ENCODE data around the gene GPR37.

Gene GPR37

GRCh38 chr7:124724079-124724478 lies 41.5 kb downstream of the GPR37 start:
- no peak overlapping the region for H3K27ac Mint-ChIP-seq
- H3K9me3 Mint-ChIP-seq: no peaks in the 10 kb centered on the region
- CTCF ChIA-PET: no interaction called here
- H3K4me3 Mint-ChIP-seq: no peak overlapping the region
- no peaks in the 10 kb centered on the region for H3K36me3 Mint-ChIP-seq
- DNase-seq: no peak
- no peaks in the 10 kb centered on the region for H3K27me3 Mint-ChIP-seq
- H3K4me1 Mint-ChIP-seq: no peaks in the 10 kb centered on the region

GRCh38 chr7:124723012-124723411 lies 42.6 kb downstream of the GPR37 start:
- CTCF ChIA-PET: no interaction called here
- DNase-seq: no peak
- H3K27me3 Mint-ChIP-seq: no peaks in the 10 kb centered on the region

GRCh38 chr7:124722292-124722691 lies 43.3 kb downstream of the GPR37 start:
- Mint-ChIP-seq H3K9me3 (no peaks in the 10 kb centered on the region), H3K27me3 (no peaks in the 10 kb centered on the region), H3K27ac (no peak overlapping the region), H3K4me1 (no peaks in the 10 kb centered on the region), H3K36me3 (no peaks in the 10 kb centered on the region), H3K4me3 (no peak overlapping the region)
- no peak for DNase-seq
- CTCF ChIA-PET: no interaction called here

More at GRCh38 chr7:124723012-124723411, 42.6 kb downstream of the GPR37 start:
- Mint-ChIP-seq H3K4me3 (no peak overlapping the region), H3K36me3 (no peaks in the 10 kb centered on the region), H3K9me3 (no peaks in the 10 kb centered on the region), H3K4me1 (no peaks in the 10 kb centered on the region), H3K27ac (no peak overlapping the region)

- DNase-seq: no peak
- Mint-ChIP-seq H3K27ac (no peak overlapping the region), H3K9me3 (peaks cover 2% of the 10 kb centered on the region), H3K4me1 (no peaks in the 10 kb centered on the region), H3K4me3 (no peak overlapping the region), H3K27me3 (no peaks in the 10 kb centered on the region), H3K36me3 (no peaks in the 10 kb centered on the region)
- CTCF ChIA-PET: no interaction called here
Observed at GRCh38 chr7:124720195-124720594, 45.4 kb downstream of the GPR37 start.

GRCh38 chr7:124718032-124718766 lies 47.4 kb downstream of the GPR37 start:
- no peak overlapping the region for H3K27ac Mint-ChIP-seq
- CTCF ChIA-PET: no interaction called here
- no peaks in the 10 kb centered on the region for H3K4me1 Mint-ChIP-seq
- no peaks in the 10 kb centered on the region for H3K27me3 Mint-ChIP-seq
- no peak for DNase-seq
- no peak overlapping the region for H3K4me3 Mint-ChIP-seq
- H3K9me3 Mint-ChIP-seq: peaks cover 2% of the 10 kb centered on the region
- H3K36me3 Mint-ChIP-seq: no peaks in the 10 kb centered on the region

- Mint-ChIP-seq H3K27ac (no peak overlapping the region), H3K36me3 (no peaks in the 10 kb centered on the region)
Observed at GRCh38 chr7:124716894-124717293, 48.7 kb downstream of the GPR37 start.

GRCh38 chr7:124713086-124713485 lies 52.5 kb downstream of the GPR37 start:
- DNase-seq: no peak
- no peak overlapping the region for H3K4me3 Mint-ChIP-seq
- H3K9me3 Mint-ChIP-seq: peaks cover 14% of the 10 kb centered on the region
- H3K4me1 Mint-ChIP-seq: no peaks in the 10 kb centered on the region
- H3K36me3 Mint-ChIP-seq: no peaks in the 10 kb centered on the region
- H3K27me3 Mint-ChIP-seq: no peaks in the 10 kb centered on the region
- CTCF ChIA-PET: no interaction called here
- H3K27ac Mint-ChIP-seq: no peak overlapping the region

More at GRCh38 chr7:124716894-124717293, 48.7 kb downstream of the GPR37 start:
- Mint-ChIP-seq H3K27me3 (no peaks in the 10 kb centered on the region), H3K4me3 (no peak overlapping the region), H3K4me1 (no peaks in the 10 kb centered on the region), H3K9me3 (peaks cover 2% of the 10 kb centered on the region)
- no peak for DNase-seq
- CTCF ChIA-PET: no interaction called here

- H3K4me1 Mint-ChIP-seq: no peaks in the 10 kb centered on the region
- CTCF ChIA-PET: no interaction called here
- H3K27me3 Mint-ChIP-seq: no peaks in the 10 kb centered on the region
Observed at GRCh38 chr7:124712017-124712416, 53.6 kb downstream of the GPR37 start.

GRCh38 chr7:124702385-124702784 lies 63.2 kb downstream of the GPR37 start:
- DNase-seq: no peak
- CTCF ChIA-PET: interaction anchor here (0.9 kb wide), 1 partner anchor 82 kb away, joined by 4 read pairs; no protein-coding TSS in a partner anchor
- H3K4me3 Mint-ChIP-seq: no peak overlapping the region
- no peaks in the 10 kb centered on the region for H3K36me3 Mint-ChIP-seq
- H3K27me3 Mint-ChIP-seq: no peaks in the 10 kb centered on the region
- H3K9me3 Mint-ChIP-seq: peaks cover 2% of the 10 kb centered on the region
- no peak overlapping the region for H3K27ac Mint-ChIP-seq
- no peaks in the 10 kb centered on the region for H3K4me1 Mint-ChIP-seq

More at GRCh38 chr7:124712017-124712416, 53.6 kb downstream of the GPR37 start:
- DNase-seq: no peak
- Mint-ChIP-seq H3K4me3 (no peak overlapping the region), H3K36me3 (no peaks in the 10 kb centered on the region), H3K27ac (no peak overlapping the region), H3K9me3 (peaks cover 21% of the 10 kb centered on the region)

GRCh38 chr7:124701955-124702354 lies 63.6 kb downstream of the GPR37 start:
- no peaks in the 10 kb centered on the region for H3K9me3 Mint-ChIP-seq
- H3K27me3 Mint-ChIP-seq: no peaks in the 10 kb centered on the region
- no peaks in the 10 kb centered on the region for H3K36me3 Mint-ChIP-seq
- CTCF ChIA-PET: no interaction called here
- no peaks in the 10 kb centered on the region for H3K4me1 Mint-ChIP-seq
- no peak overlapping the region for H3K4me3 Mint-ChIP-seq
- no peak overlapping the region for H3K27ac Mint-ChIP-seq
- DNase-seq: no peak

- Mint-ChIP-seq H3K36me3 (no peaks in the 10 kb centered on the region), H3K9me3 (no peaks in the 10 kb centered on the region), H3K4me3 (no peak overlapping the region), H3K4me1 (no peaks in the 10 kb centered on the region), H3K27me3 (no peaks in the 10 kb centered on the region), H3K27ac (no peak overlapping the region)
- CTCF ChIA-PET: no interaction called here
- no peak for DNase-seq
Observed at GRCh38 chr7:124700655-124701054, 64.9 kb downstream of the GPR37 start.

- no peak overlapping the region for H3K4me3 Mint-ChIP-seq
- H3K9me3 Mint-ChIP-seq: peaks cover 3% of the 10 kb centered on the region
- no peaks in the 10 kb centered on the region for H3K27me3 Mint-ChIP-seq
- no peaks in the 10 kb centered on the region for H3K4me1 Mint-ChIP-seq
- no peak for DNase-seq
- H3K27ac Mint-ChIP-seq: no peak overlapping the region
- CTCF ChIA-PET: no interaction called here
- H3K36me3 Mint-ChIP-seq: no peaks in the 10 kb centered on the region
Observed at GRCh38 chr7:124698964-124699363, 66.6 kb downstream of the GPR37 start.

- Mint-ChIP-seq H3K4me3 (no peak overlapping the region), H3K27ac (no peak overlapping the region), H3K36me3 (no peaks in the 10 kb centered on the region), H3K9me3 (peaks cover 3% of the 10 kb centered on the region), H3K27me3 (no peaks in the 10 kb centered on the region), H3K4me1 (no peaks in the 10 kb centered on the region)
- DNase-seq: no peak
- CTCF ChIA-PET: no interaction called here
Observed at GRCh38 chr7:124697746-124698145, 67.8 kb downstream of the GPR37 start.

Measured in activated naive CD4-positive, alpha-beta T cell treated with anti-CD3 and anti-CD28 coated beads, Interleukin-2, amount 10 ng/mL, durations not matched to agents 7 days and 5 days (primary cell).